ENCODE results near the gene OCEL1.

GRCh38 chr19:17195106-17195505, 30.9 kb upstream of the OCEL1 start:
- TF ChIP-seq, protein P1, sequence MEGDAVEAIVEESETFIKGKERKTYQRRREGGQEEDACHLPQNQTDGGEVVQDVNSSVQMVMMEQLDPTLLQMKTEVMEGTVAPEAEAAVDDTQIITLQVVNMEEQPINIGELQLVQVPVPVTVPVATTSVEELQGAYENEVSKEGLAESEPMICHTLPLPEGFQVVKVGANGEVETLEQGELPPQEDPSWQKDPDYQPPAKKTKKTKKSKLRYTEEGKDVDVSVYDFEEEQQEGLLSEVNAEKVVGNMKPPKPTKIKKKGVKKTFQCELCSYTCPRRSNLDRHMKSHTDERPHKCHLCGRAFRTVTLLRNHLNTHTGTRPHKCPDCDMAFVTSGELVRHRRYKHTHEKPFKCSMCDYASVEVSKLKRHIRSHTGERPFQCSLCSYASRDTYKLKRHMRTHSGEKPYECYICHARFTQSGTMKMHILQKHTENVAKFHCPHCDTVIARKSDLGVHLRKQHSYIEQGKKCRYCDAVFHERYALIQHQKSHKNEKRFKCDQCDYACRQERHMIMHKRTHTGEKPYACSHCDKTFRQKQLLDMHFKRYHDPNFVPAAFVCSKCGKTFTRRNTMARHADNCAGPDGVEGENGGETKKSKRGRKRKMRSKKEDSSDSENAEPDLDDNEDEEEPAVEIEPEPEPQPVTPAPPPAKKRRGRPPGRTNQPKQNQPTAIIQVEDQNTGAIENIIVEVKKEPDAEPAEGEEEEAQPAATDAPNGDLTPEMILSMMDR (IDR thresholded peaks at IDR 0.05; ENCODE audit: borderline replicate concordance, extremely low read depth, low read length, poor library complexity, severe bottlenecking): no peak
- no peak for TF ChIP-seq EZH2 (IDR thresholded peaks at IDR 0.05; ENCODE audit: borderline replicate concordance, low read depth, low read length, severe bottlenecking)
